GM23248 (cell line): ENCODE data around the gene PHC2. TPM values are rescaled to one million over a fixed set of nuclear protein-coding genes. Genes with fewer than 3 reads are reported as not detected.
A peak's percentile ranks its signal among the peaks of the same experiment; 100 is the strongest.

Experiments
- DNase-seq: peaks from one replicate; pipeline ENCODE4 v3.0.0-alpha.2; 2015
- H2AFZ ChIP-seq: fragments of 200-600 bp; sonication (generic); 2 replicates; pipeline ENCODE4 v1.6.1; 2016; ENCODE audit warnings: antibody characterized with exemption
- H3F3A ChIP-seq: fragments of 200-600 bp; sonication (generic); 2 replicates; pipeline ENCODE4 v1.6.1; 2016; ENCODE audit warnings: mild to moderate bottlenecking, antibody characterized with exemption, mixed run types; ENCODE audit not compliant: insufficient read depth
- H3K27ac ChIP-seq: fragments of 200-600 bp; sonication (generic); 2 replicates; pipeline ENCODE4 v1.5.1; 2016; ENCODE audit warnings: mild to moderate bottlenecking
- H3K27me3 ChIP-seq: fragments of 200-600 bp; sonication (generic); replicated peaks from 2 replicates; pipeline ENCODE4 v1.6.1; 2016; ENCODE audit warnings: mild to moderate bottlenecking; ENCODE audit not compliant: insufficient read depth
- H3K36me3 ChIP-seq: fragments of 200-600 bp; sonication (generic); 2 replicates; pipeline ENCODE4 v1.6.1; 2016; ENCODE audit warnings: low read depth, mild to moderate bottlenecking
- H3K4me1 ChIP-seq: fragments of 200-600 bp; sonication (generic); 2 replicates; pipeline ENCODE4 v1.6.1; 2016; ENCODE audit warnings: mild to moderate bottlenecking; ENCODE audit not compliant: insufficient read depth
- H3K4me2 ChIP-seq: fragments of 200-600 bp; sonication (generic); one replicate; pipeline ENCODE4 v1.6.1; 2016; ENCODE audit warnings: mild to moderate bottlenecking; ENCODE audit not compliant: unreplicated experiment
- H3K4me3 ChIP-seq: fragments of 200-600 bp; sonication (generic); 2 replicates; pipeline ENCODE4 v1.5.1; 2016; ENCODE audit warnings: mild to moderate bottlenecking
- H3K79me2 ChIP-seq: fragments of 200-600 bp; sonication (generic); 2 replicates; pipeline ENCODE4 v1.6.1; 2016; ENCODE audit warnings: mild to moderate bottlenecking; ENCODE audit not compliant: insufficient read depth
- H3K9ac ChIP-seq: fragments of 200-600 bp; sonication (generic); 2 replicates; pipeline ENCODE4 v1.6.1; 2016; ENCODE audit warnings: mild to moderate bottlenecking
- H3K9me2 ChIP-seq: fragments of 200-600 bp; sonication (generic); 2 replicates; pipeline ENCODE4 v1.6.1; 2016; ENCODE audit warnings: mixed run types, mild to moderate bottlenecking, moderate library complexity; ENCODE audit not compliant: insufficient read depth
- H3K9me3 ChIP-seq: fragments of 200-600 bp; sonication (generic); one replicate; pipeline ENCODE4 v1.6.1; 2017; ENCODE audit warnings: low read depth
- H4K20me1 ChIP-seq: fragments of 200-600 bp; sonication (generic); 2 replicates; pipeline ENCODE4 v1.6.0; 2016; ENCODE audit not compliant: insufficient read depth
- EZH2 ChIP-seq: fragments of 200-600 bp; sonication (generic); IDR thresholded peaks from 2 replicates; pipeline ENCODE4 v1.6.1; 2018; ENCODE audit warnings: antibody characterized with exemption, mild to moderate bottlenecking; ENCODE audit not compliant: insufficient read depth, poor library complexity, severe bottlenecking
- EZH2phosphoT487 ChIP-seq: fragments of 200-600 bp; sonication (generic); IDR thresholded peaks from 2 replicates; pipeline ENCODE4 v1.6.1; 2018; ENCODE audit warnings: antibody characterized with exemption, moderate library complexity, mild to moderate bottlenecking, low read depth; ENCODE audit not compliant: insufficient read depth
- WGBS, 2 experiments: methylation state at CpG; one replicate each; pipeline ENCODE4 v1.1.6; 2015 to 2017; ENCODE audit warnings: low lambda C conversion rate in 2 of 2, low coverage in 1 of 2; ENCODE audit errors: missing lambda C conversion rate in 2 of 2; 5-methylcytosine and 5-hydroxymethylcytosine counted together
- in situ Hi-C: fragments of 300-500 bp; cut with MboI; formaldehyde crosslinking; loops from 2 replicates; pipeline ENCODE4 v1.15.0; 2020
- polyA plus RNA-seq: library from polyadenylated mRNA; unstranded; fragments of >200 nt; fragmentation: Nextera tagmentation; extraction: Ambion mirVana; gene quantifications from 2 replicates; pipeline ENCODE4 v1.2.1, GENCODE V29; 2016
- total RNA-seq: library from RNA; depleted of rRNA; stranded (reverse); fragments of >200 nt; shearing (Covaris generic); gene quantifications from 2 replicates; pipeline ENCODE4 v1.2.3, GENCODE V29; 2014

Gene PHC2
- total and polyA plus RNA-seq, 2 experiments from 2014 or later = 15.1 to 74.7 TPM

GRCh38 chr1:33301273-33301984 is 129.5 kb downstream of the PHC2 start:
- Histone ChIP-seq H3K4me2 (peak overlapping the region; percentile 41), H4K20me1 (no peaks in the 10 kb centered on the region), H3K4me3 (no peak overlapping the region), H3K9ac (no peak overlapping the region), H3K4me1 (peaks cover 12% of the 10 kb centered on the region), H3K9me3 (no peaks in the 10 kb centered on the region), H2AFZ (no peak overlapping the region), H3K27me3 (no peaks in the 10 kb centered on the region), H3K9me2 (no peaks in the 10 kb centered on the region), H3F3A (no peaks in the 10 kb centered on the region), H3K79me2 (no peaks in the 10 kb centered on the region), H3K27ac (no peak overlapping the region), H3K36me3 (no peaks in the 10 kb centered on the region)
- peak; percentile 41 for DNase-seq
- 86 to 96% methylated on average over 4 of the region's 4 CpGs for WGBS, 2 experiments
- in situ Hi-C loops = no loop called here
- TF ChIP-seq EZH2phosphoT487 (no peak), EZH2 (no peak)

GRCh38 chr1:33300673-33301072 is 130.2 kb downstream of the PHC2 start:
- in situ Hi-C loops = no loop called here

GRCh38 chr1:33299461-33300155 is 131.3 kb downstream of the PHC2 start:
- in situ Hi-C loops = loop anchor here (5.0 to 25.0 kb wide), 2 partner anchors 68 to 163 kb away; partner anchors contain the start of gene ZSCAN20
- H3K9me3 ChIP-seq = no peaks in the 10 kb centered on the region

More at GRCh38 chr1:33300673-33301072, 130.2 kb downstream of the PHC2 start:
- whole genome bisulfite sequencing, 2 experiments = 94 to 98% methylated on average over 5 of the region's 5 CpGs
- H3K36me3 ChIP-seq = no peaks in the 10 kb centered on the region
- H3K27me3 ChIP-seq = no peaks in the 10 kb centered on the region
- no peaks in the 10 kb centered on the region for H4K20me1 ChIP-seq
- H3K9ac ChIP-seq = no peak overlapping the region
- no peak overlapping the region for H3K4me3 ChIP-seq
- no peak overlapping the region for H3K27ac ChIP-seq
- no peaks in the 10 kb centered on the region for H3K79me2 ChIP-seq
- peak; percentile 88 for DNase-seq
- no peaks in the 10 kb centered on the region for H3K9me3 ChIP-seq
- no peaks in the 10 kb centered on the region for H3K9me2 ChIP-seq
- no peak overlapping the region for H2AFZ ChIP-seq
- peaks cover 12% of the 10 kb centered on the region for H3K4me1 ChIP-seq
- H3K4me2 ChIP-seq = peak overlapping the region; percentile 41
- no peaks in the 10 kb centered on the region for H3F3A ChIP-seq
- no peak for TF ChIP-seq EZH2phosphoT487
- no peak for TF ChIP-seq EZH2

GRCh38 chr1:33298623-33299277 is 132.1 kb downstream of the PHC2 start:
- H3K9ac ChIP-seq = no peak overlapping the region
- peaks cover 12% of the 10 kb centered on the region for H3K4me1 ChIP-seq
- no peak overlapping the region for H2AFZ ChIP-seq
- in situ Hi-C loops = loop anchor here (5.0 to 25.0 kb wide), 2 partner anchors 69 to 164 kb away; partner anchors contain the start of gene ZSCAN20
- peak; percentile 75 for DNase-seq
- H3K4me3 ChIP-seq = no peak overlapping the region
- H3K9me2 ChIP-seq = no peaks in the 10 kb centered on the region
- WGBS, 2 experiments = 61 to 63% methylated on average over 18 of the region's 18 CpGs
- H3K27ac ChIP-seq = no peak overlapping the region
- no peaks in the 10 kb centered on the region for H3K79me2 ChIP-seq
- no peak for TF ChIP-seq EZH2
- TF ChIP-seq EZH2phosphoT487 = no peak
- H3F3A ChIP-seq = no peaks in the 10 kb centered on the region
- H3K36me3 ChIP-seq = no peaks in the 10 kb centered on the region
- no peaks in the 10 kb centered on the region for H3K27me3 ChIP-seq
- no peak overlapping the region for H3K4me2 ChIP-seq
- no peaks in the 10 kb centered on the region for H3K9me3 ChIP-seq
- no peaks in the 10 kb centered on the region for H4K20me1 ChIP-seq

More at GRCh38 chr1:33299461-33300155, 131.3 kb downstream of the PHC2 start:
- no peaks in the 10 kb centered on the region for H3K79me2 ChIP-seq
- H3K9me2 ChIP-seq = no peaks in the 10 kb centered on the region
- H3K9ac ChIP-seq = no peak overlapping the region
- peaks cover 12% of the 10 kb centered on the region for H3K4me1 ChIP-seq
- no peak overlapping the region for H2AFZ ChIP-seq
- H4K20me1 ChIP-seq = no peaks in the 10 kb centered on the region
- WGBS, 2 experiments = 86 to 91% methylated on average over 13 to 15 of the region's 15 CpGs
- no peak overlapping the region for H3K27ac ChIP-seq
- H3K27me3 ChIP-seq = no peaks in the 10 kb centered on the region
- H3F3A ChIP-seq = no peaks in the 10 kb centered on the region
- TF ChIP-seq EZH2phosphoT487 = no peak
- no peak for TF ChIP-seq EZH2
- DNase-seq = no peak
- no peak overlapping the region for H3K4me3 ChIP-seq
- H3K4me2 ChIP-seq = no peak overlapping the region
- H3K36me3 ChIP-seq = no peaks in the 10 kb centered on the region
